ENCODE results near the gene OR10A4.

- no peak for TF ChIP-seq CTCF (IDR thresholded peaks at IDR 0.05)
- TF ChIP-seq ZFX (IDR thresholded peaks at IDR 0.05; ENCODE audit: borderline replicate concordance): no peak
Observed at GRCh38 chr11:6862961-6863360, 13.5 kb upstream of the OR10A4 start, which contains the start of gene OR10A2.
